ENCODE data around the gene NETO2.
"Not testable (repeated sequence)": the region's sequence is repeated elsewhere in the genome, so short reads cannot be mapped to it uniquely, and the experiment has no call there.

NETO2 gene

DNA sequence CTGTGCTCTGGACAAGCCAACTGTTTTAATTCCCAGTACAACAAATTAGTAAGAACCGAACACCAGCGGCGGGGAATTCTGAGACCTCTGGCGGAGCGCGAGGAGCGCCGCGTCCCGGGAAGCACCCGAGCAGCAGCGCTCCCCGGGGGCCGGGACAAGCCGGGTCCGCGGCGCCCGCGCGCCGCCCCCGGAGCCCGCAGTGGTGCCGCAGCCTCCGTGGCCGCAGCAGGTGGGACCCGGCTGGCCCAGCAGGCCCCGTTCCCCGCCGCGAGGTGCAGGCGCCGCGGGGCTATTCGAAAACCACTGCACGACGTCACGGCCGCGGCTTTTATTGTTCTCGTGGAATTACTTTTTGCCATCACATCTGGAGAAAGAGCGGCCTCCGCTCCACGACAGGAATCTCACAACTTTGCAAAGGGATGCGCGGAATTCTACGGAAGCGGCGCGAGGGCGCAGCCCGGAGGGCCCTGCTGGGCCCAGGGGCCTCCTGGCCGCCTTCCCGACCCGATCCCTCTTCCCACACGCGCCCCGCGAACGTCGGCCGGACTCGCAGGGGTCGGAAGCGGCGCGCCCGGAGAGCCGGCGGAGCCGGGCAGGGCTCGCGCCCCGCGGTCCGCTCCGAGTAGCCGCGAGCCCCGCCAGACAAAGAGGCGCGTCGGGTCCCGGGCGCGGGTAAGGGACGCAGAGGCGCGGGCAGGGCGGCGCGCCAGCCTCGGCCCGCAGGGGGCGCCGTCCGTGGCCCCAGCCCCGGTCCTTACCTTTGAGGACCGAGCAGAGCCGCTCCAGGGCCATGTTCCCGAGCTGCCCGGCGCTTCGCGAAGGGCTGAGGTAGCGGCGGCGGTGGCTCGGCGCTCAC, 696 bp downstream of the NETO2 start:
- Mint-ChIP-seq H3K4me1 (ENCODE audit: low read depth) (peaks cover 33% of the 10 kb centered on the region), H3K27ac (peak overlapping the region; percentile 78), H3K27me3 (peaks cover 21% of the 10 kb centered on the region), H3K4me3 (peak overlapping the region; percentile 78), H3K9me3 (peaks cover 7% of the 10 kb centered on the region), H3K36me3 (ENCODE audit: low read depth) (no peaks in the 10 kb centered on the region)
- intact Hi-C loops (cut with micrococcal nuclease): loop anchor here (2.0 to 10.0 kb wide), 6 partner anchors 56 to 912 kb away; partner anchors contain the start of genes DNAJA2, ITFG1 and PHKB

GRCh38 chr16:47142486-47142820, 1.3 kb downstream of the NETO2 start:
- Mint-ChIP-seq H3K4me1 (ENCODE audit: low read depth) (peaks cover 37% of the 10 kb centered on the region), H3K9me3 (peaks cover 8% of the 10 kb centered on the region)
- intact Hi-C loops (cut with micrococcal nuclease): loop anchor here (2.0 to 10.0 kb wide), 6 partner anchors 55 to 912 kb away; partner anchors contain the start of genes DNAJA2, ITFG1 and PHKB

GRCh38 chr16:47141773-47142485, 1.8 kb downstream of the NETO2 start:
- Mint-ChIP-seq H3K27ac (peak overlapping the region; percentile 78), H3K27me3 (peaks cover 21% of the 10 kb centered on the region), H3K36me3 (ENCODE audit: low read depth) (no peaks in the 10 kb centered on the region), H3K4me1 (ENCODE audit: low read depth) (peaks cover 37% of the 10 kb centered on the region), H3K9me3 (peaks cover 8% of the 10 kb centered on the region), H3K4me3 (peak overlapping the region; percentile 78)
- intact Hi-C loops (cut with micrococcal nuclease): loop anchor here (2.0 to 10.0 kb wide), 7 partner anchors 55 to 1015 kb away; partner anchors contain the start of genes DNAJA2, ITFG1 and PHKB

More at GRCh38 chr16:47142486-47142820, 1.3 kb downstream of the NETO2 start:
- Mint-ChIP-seq H3K4me3 (peak overlapping the region; percentile 78), H3K36me3 (ENCODE audit: low read depth) (no peaks in the 10 kb centered on the region), H3K27me3 (peaks cover 21% of the 10 kb centered on the region), H3K27ac (peak overlapping the region; percentile 78)

DNA sequence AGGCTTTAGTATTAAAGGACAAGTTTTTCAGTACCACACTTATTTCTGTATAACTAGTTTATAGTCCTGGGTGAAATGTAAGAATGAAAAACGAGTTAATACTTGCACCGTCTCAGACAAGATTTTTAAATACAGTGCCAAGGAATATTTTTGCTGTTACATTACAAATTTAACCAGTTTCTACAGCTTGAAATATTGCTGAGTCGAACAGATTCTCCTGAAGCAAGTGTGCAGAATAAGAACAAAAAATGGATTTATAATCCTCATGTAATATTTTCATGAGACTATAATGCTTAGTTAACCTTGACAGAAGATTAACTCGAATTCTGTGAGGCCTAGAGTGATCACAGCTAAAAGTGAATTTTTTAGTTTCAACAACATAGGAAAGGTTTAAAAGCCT, 3.1 kb downstream of the NETO2 start:
- Mint-ChIP-seq H3K36me3 (ENCODE audit: low read depth) (no peaks in the 10 kb centered on the region), H3K27ac (no peak overlapping the region), H3K4me1 (ENCODE audit: low read depth) (peaks cover 37% of the 10 kb centered on the region), H3K9me3 (peaks cover 8% of the 10 kb centered on the region), H3K27me3 (peaks cover 14% of the 10 kb centered on the region), H3K4me3 (no peak overlapping the region)
- intact Hi-C loops (cut with micrococcal nuclease): loop anchor here (2.0 to 10.0 kb wide), 5 partner anchors 53 to 1016 kb away; partner anchors contain the start of gene DNAJA2

GRCh38 chr16:47139561-47140185, 4.1 kb downstream of the NETO2 start:
- Mint-ChIP-seq H3K36me3 (ENCODE audit: low read depth) (no peaks in the 10 kb centered on the region), H3K27ac (no peak overlapping the region), H3K4me1 (ENCODE audit: low read depth) (peaks cover 34% of the 10 kb centered on the region), H3K27me3 (peaks cover 4% of the 10 kb centered on the region), H3K9me3 (peaks cover 8% of the 10 kb centered on the region), H3K4me3 (no peak overlapping the region)
- intact Hi-C loops (cut with micrococcal nuclease): loop anchor here (2.0 to 10.0 kb wide), 5 partner anchors 52 to 1017 kb away; partner anchors contain the start of gene DNAJA2

DNA sequence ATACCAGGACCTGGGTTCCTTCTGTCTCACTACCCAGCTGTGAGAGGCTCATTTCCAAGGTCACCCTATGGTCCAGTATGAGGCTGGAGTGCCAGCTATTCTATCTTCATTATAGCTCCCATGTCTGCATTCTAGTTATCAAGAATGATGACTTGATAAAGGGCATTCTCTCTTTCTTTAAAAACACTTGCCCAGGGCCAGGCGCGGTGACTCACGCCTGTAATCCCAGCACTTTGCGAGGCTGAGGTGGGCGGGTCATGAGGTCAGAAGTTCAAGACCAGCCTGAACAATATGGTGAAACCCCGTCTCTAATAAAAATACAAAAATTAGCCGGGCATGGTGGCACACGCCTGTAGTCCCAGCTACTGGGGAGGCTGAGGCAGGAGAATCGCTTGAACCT, 5.8 kb downstream of the NETO2 start:
- H3K9me3 Mint-ChIP-seq; H3K27me3 Mint-ChIP-seq; intact Hi-C loops (cut with micrococcal nuclease); H3K4me3 Mint-ChIP-seq: not testable (repeated sequence)
- H3K36me3 Mint-ChIP-seq (ENCODE audit: low read depth): peaks cover 11% of the 10 kb centered on the region
- peaks cover 37% of the 10 kb centered on the region for H3K4me1 Mint-ChIP-seq (ENCODE audit: low read depth)
- H3K27ac Mint-ChIP-seq: peak overlapping the region; percentile 28

DNA sequence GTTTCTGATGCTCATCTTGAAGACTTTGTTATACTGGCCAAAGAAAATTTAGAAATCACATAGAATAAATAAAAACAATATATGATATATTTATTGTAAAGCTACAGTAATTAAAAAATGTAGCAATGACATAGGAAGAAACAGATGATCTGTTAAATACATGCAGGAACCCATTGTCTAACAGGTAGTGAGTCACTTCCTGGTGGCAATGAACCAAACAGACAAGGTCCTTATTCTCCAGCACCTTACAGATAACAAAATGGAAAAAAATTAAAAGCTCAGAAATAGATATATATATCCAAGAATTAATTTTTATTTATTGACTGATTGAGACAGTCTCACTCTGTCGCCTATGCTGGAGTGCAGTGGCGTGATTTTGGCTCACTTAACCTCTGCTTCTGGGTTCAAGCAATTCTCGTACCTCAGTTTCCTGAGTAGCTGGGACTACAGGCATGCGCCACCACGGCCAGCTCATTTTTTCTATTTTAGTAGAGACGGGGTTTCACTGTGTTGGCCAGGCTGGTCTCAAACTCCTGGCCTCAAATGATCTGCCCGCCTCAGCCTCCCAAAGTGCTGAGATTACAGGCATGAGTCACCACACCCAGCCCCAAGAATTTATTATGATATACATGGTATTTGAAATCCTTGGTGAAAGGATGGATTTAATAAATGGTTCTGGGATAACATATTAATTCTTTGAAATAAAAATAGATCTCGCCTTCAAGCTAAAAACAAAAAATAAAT, 7.5 kb downstream of the NETO2 start:
- H3K27ac Mint-ChIP-seq: no peak overlapping the region
- H3K4me3 Mint-ChIP-seq: no peak overlapping the region
- peaks cover 29% of the 10 kb centered on the region for H3K4me1 Mint-ChIP-seq (ENCODE audit: low read depth)
- peaks cover 8% of the 10 kb centered on the region for H3K9me3 Mint-ChIP-seq
- intact Hi-C loops (cut with micrococcal nuclease): no loop called here
- peaks cover 14% of the 10 kb centered on the region for H3K36me3 Mint-ChIP-seq (ENCODE audit: low read depth)
- no peaks in the 10 kb centered on the region for H3K27me3 Mint-ChIP-seq

DNA sequence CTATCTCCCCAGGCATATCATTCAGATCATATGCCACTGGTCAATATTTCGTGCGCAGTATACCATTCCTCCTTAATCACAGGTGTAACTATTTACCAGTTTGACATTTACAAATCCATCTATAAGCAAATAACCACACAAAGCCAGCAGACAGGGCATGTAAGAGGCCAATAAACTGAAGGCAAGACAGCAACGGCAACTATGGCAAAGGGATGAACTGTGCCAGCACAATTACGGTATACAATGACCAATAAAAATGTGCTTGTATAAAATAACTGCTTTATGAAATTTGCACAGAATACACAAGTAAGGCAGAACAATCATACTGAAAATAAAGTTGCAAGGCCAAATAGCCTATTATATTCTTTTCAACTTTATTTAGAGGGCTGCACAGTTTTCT, 9.2 kb downstream of the NETO2 start:
- Mint-ChIP-seq H3K4me3 (no peak overlapping the region), H3K9me3 (peaks cover 8% of the 10 kb centered on the region), H3K4me1 (ENCODE audit: low read depth) (peaks cover 35% of the 10 kb centered on the region), H3K27ac (no peak overlapping the region), H3K27me3 (no peaks in the 10 kb centered on the region), H3K36me3 (ENCODE audit: low read depth) (peaks cover 14% of the 10 kb centered on the region)
- intact Hi-C loops (cut with micrococcal nuclease): no loop called here

DNA sequence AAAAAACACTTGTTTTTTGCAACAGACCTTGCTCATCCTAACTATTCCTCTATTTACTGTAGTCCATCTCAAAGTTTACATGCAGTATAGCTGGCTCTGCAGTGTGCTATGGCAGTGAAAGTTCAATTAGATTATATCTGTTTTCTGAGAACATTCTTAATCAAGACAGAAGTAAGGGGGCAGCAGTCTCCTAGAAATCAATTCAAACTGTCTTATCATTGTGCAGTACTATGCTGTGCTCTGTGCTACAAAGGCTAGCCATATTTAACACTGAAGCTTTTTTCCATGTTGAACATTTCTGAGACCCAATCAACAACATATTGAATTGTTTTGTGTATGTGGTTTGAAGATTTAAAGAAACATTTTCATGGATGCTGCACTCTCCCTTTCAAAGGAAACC, 11.4 kb downstream of the NETO2 start:
- H3K4me1 Mint-ChIP-seq (ENCODE audit: low read depth): peaks cover 22% of the 10 kb centered on the region
- no peaks in the 10 kb centered on the region for H3K27me3 Mint-ChIP-seq
- H3K4me3 Mint-ChIP-seq: no peak overlapping the region
- peaks cover 24% of the 10 kb centered on the region for H3K36me3 Mint-ChIP-seq (ENCODE audit: low read depth)
- H3K27ac Mint-ChIP-seq: no peak overlapping the region
- intact Hi-C loops (cut with micrococcal nuclease): no loop called here
- H3K9me3 Mint-ChIP-seq: no peaks in the 10 kb centered on the region

DNA sequence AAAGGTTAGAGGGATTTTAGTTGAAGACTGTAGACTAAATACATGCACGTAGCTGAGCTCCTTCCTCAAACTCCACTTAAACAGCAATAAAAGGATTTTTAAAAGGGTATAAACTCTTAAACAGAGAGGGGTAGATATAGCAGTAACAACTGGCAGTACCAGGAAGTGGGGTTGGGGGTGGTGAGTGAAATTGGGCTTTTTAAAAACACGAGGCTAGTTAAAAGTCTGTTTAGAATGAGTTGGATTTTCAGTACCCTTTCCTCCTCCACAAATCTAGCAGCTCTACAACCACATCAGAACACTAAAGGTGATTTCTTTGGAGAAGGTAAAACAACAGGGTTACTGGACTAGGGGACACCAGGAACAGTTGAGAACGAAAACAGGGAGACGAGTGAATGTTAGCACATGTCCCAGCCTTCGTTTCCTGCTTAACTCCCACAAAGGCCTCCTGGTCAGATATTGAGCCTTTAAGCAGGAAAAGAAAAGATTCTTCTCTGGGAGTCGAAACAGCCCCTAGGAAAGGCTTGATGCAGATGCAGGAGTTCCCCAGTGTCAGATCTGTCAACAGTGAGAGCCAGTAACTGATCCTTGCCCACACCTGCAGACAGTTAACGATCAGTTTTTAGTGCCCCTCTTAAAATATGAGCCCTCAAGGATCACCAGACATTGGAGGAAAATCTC, 13.8 kb downstream of the NETO2 start:
- Mint-ChIP-seq H3K36me3 (ENCODE audit: low read depth) (peaks cover 38% of the 10 kb centered on the region), H3K9me3 (no peaks in the 10 kb centered on the region), H3K27me3 (no peaks in the 10 kb centered on the region), H3K4me1 (ENCODE audit: low read depth) (peaks cover 30% of the 10 kb centered on the region), H3K27ac (no peak overlapping the region), H3K4me3 (no peak overlapping the region)
- intact Hi-C loops (cut with micrococcal nuclease): no loop called here

GRCh38 chr16:47127541-47127940, 16.2 kb downstream of the NETO2 start:
- Mint-ChIP-seq H3K36me3 (ENCODE audit: low read depth) (peaks cover 31% of the 10 kb centered on the region), H3K4me3 (no peak overlapping the region), H3K27ac (no peak overlapping the region), H3K27me3 (no peaks in the 10 kb centered on the region), H3K9me3 (no peaks in the 10 kb centered on the region), H3K4me1 (ENCODE audit: low read depth) (peaks cover 21% of the 10 kb centered on the region)
- intact Hi-C loops (cut with micrococcal nuclease): no loop called here

DNA sequence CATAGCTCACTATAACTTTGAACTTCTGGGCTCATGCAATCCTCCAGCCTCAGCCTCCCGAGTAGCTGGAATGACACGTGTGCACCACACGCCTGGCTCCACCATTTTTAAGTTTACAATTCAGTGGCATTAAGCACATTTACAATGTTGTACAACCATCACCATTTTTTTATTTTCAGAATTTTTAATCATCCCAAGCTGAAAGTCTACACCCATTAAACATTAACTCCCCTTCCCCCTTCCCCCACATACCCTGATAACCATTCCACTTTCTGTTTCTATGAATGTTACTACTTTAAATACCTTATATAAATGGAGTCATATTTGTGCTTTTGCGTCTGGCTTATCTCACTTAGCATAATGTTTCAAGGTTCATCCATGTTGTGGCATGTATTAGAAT, 18.0 kb downstream of the NETO2 start:
- Mint-ChIP-seq H3K27ac (no peak overlapping the region), H3K9me3 (no peaks in the 10 kb centered on the region), H3K27me3 (no peaks in the 10 kb centered on the region), H3K4me1 (ENCODE audit: low read depth) (peaks cover 19% of the 10 kb centered on the region), H3K4me3 (no peak overlapping the region), H3K36me3 (ENCODE audit: low read depth) (peaks cover 49% of the 10 kb centered on the region)
- intact Hi-C loops (cut with micrococcal nuclease): no loop called here

DNA sequence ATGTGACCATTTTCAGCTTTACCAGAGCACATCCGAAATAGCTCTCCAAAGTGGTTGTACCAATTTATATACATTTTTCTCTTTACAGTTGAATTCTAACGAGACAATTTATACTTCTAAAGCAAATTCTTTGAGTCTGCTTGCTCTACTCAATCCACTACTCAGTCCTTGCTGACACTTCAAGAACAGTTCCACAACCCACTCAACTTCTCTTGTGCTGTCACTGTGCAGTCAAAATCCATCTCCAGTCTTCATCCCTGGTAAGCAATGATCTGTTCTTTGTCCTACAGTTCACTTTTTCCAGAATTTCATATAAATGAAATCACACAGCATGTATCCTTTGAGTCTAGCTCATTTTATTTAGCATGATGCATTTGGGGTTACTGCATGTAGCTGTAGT, 30.6 kb downstream of the NETO2 start:
- no peak overlapping the region for H3K27ac Mint-ChIP-seq
- no peaks in the 10 kb centered on the region for H3K27me3 Mint-ChIP-seq

More for the DNA sequence above, 30.6 kb downstream of the NETO2 start:
- no peaks in the 10 kb centered on the region for H3K9me3 Mint-ChIP-seq
- H3K4me3 Mint-ChIP-seq: no peak overlapping the region
- intact Hi-C loops (cut with micrococcal nuclease): no loop called here
- no peaks in the 10 kb centered on the region for H3K4me1 Mint-ChIP-seq (ENCODE audit: low read depth)
- peaks cover 32% of the 10 kb centered on the region for H3K36me3 Mint-ChIP-seq (ENCODE audit: low read depth)
